Vagina (tissue), 2 donors: ENCODE data around the gene MS4A15. TPM values are rescaled to one million over a fixed set of nuclear protein-coding genes. Genes with fewer than 3 reads are reported as not detected.

ENCODE experiments used
- DNase-seq, 2 donors: peaks; one replicate each; pipeline ENCODE4 v3.0.0-alpha.2; 2017; ENCODE audit errors: extremely low spot score in 2 of 2
- H3K27ac ChIP-seq: fragments of 200-600 bp; sonication (generic); one replicate; pipeline ENCODE4 v1.5.1; 2019
- H3K27me3 ChIP-seq: fragments of 200-600 bp; sonication (generic); one replicate; pipeline ENCODE4 v1.5.1; 2019
- H3K36me3 ChIP-seq, 2 donors: fragments of 200-600 bp; sonication (generic); one replicate each; pipeline ENCODE4 v1.5.1; 2017 to 2019
- H3K4me1 ChIP-seq: fragments of 200-600 bp; sonication (generic); one replicate; pipeline ENCODE4 v1.5.1; 2019
- H3K4me3 ChIP-seq, 2 donors: fragments of 200-600 bp; sonication (generic); 1 replicate in 1 of 2; 2 replicates in 1 of 2; pipeline ENCODE4 v1.5.1; 2016 to 2019
- H3K9me3 ChIP-seq: fragments of 200-600 bp; sonication (generic); one replicate; pipeline ENCODE4 v1.5.1; 2019
- POLR2A ChIP-seq, 2 donors: fragments of 450-650 bp; IDR thresholded peaks; one replicate each; pipeline ENCODE4 v1.6.1; 2017; ENCODE audit warnings: antibody characterized with exemption in 2 of 2, mild to moderate bottlenecking in 2 of 2, moderate library complexity in 2 of 2
- POLR2AphosphoS5 ChIP-seq, 2 donors: sonication (generic); formaldehyde crosslinking; IDR thresholded peaks; one replicate each; pipeline ENCODE4 v1.9.0; 2017; ENCODE audit warnings: antibody characterized with exemption in 2 of 2, mild to moderate bottlenecking in 2 of 2, low read depth in 1 of 2; ENCODE audit not compliant: insufficient read depth in 1 of 2
- intact Hi-C: fragments of 100-400 bp; cut with DNase I; formaldehyde crosslinking; loops from one replicate; pipeline ENCODE4 v1.15.1; 2023
- total RNA-seq: library from RNA; depleted of rRNA; stranded (reverse); fragments of >200 nt; gene quantifications from one replicate; pipeline ENCODE4 v1.2.3, GENCODE V29; 2016
- TF ChIP-seq, protein P1 (sequence below), 3 experiments: fragments of 450-650 bp in 2 of 3; fragments of 200-600 bp in 1 of 3; sonication (generic) in 1 of 3; IDR thresholded peaks; one replicate each; pipeline ENCODE4 v1.5.1; 2017 to 2019; ENCODE audit warnings: antibody characterized with exemption in 3 of 3, mild to moderate bottlenecking in 2 of 3, moderate library complexity in 2 of 3

MS4A15 gene
- total RNA-seq, 1 donor from 2014 or later = not detected

DNA sequence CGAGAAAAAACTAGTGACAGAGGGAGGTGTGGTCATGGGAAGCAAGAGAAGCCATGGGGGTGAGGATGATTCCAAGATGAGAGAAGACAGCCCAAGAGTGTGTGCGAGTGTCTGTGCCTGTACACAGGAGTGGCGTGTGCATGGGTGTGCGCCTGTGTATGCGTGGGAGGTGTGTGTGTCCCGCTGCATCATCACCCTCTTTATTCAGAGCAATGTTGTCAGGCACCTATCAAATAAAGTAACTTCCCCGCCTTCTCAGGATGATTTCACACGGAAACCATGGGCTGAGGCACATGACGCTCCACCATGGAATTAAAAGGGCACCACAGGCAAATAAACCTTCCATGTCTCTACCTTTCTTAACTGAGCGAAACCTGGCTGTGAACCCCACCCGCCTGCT is 53.0 kb downstream of the MS4A15 start:
- DNase-seq = no peak
- Histone ChIP-seq H3K27ac (no peak overlapping the region), H3K4me3 (no peak overlapping the region), H3K9me3 (no peaks in the 10 kb centered on the region), H3K27me3 (no peaks in the 10 kb centered on the region), H3K4me1 (no peaks in the 10 kb centered on the region), H3K36me3 (no peaks in the 10 kb centered on the region)
- intact Hi-C loops = no loop called here
- TF ChIP-seq POLR2AphosphoS5 (IDR thresholded peaks at IDR 0.05; ENCODE audit: insufficient read depth in 1 of 2, low read depth in 1 of 2) = no peak
- TF ChIP-seq POLR2A (IDR thresholded peaks at IDR 0.05) = no peak
- TF ChIP-seq, protein P1, sequence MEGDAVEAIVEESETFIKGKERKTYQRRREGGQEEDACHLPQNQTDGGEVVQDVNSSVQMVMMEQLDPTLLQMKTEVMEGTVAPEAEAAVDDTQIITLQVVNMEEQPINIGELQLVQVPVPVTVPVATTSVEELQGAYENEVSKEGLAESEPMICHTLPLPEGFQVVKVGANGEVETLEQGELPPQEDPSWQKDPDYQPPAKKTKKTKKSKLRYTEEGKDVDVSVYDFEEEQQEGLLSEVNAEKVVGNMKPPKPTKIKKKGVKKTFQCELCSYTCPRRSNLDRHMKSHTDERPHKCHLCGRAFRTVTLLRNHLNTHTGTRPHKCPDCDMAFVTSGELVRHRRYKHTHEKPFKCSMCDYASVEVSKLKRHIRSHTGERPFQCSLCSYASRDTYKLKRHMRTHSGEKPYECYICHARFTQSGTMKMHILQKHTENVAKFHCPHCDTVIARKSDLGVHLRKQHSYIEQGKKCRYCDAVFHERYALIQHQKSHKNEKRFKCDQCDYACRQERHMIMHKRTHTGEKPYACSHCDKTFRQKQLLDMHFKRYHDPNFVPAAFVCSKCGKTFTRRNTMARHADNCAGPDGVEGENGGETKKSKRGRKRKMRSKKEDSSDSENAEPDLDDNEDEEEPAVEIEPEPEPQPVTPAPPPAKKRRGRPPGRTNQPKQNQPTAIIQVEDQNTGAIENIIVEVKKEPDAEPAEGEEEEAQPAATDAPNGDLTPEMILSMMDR (IDR thresholded peaks at IDR 0.05) = no peak

DNA sequence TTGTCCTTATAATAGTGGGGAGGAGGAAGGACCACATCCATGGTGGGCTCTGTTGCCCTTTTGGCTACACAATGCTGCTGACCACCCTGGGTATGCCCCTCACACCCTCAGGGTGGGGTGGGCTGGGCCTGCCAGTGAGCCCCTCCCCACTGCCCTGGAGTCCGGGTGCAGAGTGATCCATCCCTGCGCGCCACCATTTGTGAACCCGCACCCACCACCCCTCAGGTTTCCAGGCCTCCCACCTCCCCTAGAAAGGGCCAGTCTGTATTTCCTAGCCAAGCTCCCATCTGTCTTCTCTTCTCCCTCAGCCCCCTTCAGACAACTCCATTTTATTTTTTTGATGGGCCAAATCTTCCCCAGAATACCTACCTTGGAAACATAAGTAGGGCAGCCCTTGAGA is 53.5 kb downstream of the MS4A15 start:
- Histone ChIP-seq H3K27me3 (no peaks in the 10 kb centered on the region), H3K4me3 (no peak overlapping the region), H3K27ac (no peak overlapping the region), H3K4me1 (no peaks in the 10 kb centered on the region), H3K36me3 (no peaks in the 10 kb centered on the region), H3K9me3 (no peaks in the 10 kb centered on the region)
- DNase-seq = no peak
- TF ChIP-seq, protein P1 (IDR thresholded peaks at IDR 0.05) = no peak
- no peak for TF ChIP-seq POLR2A (IDR thresholded peaks at IDR 0.05)
- intact Hi-C loops = no loop called here

DNA sequence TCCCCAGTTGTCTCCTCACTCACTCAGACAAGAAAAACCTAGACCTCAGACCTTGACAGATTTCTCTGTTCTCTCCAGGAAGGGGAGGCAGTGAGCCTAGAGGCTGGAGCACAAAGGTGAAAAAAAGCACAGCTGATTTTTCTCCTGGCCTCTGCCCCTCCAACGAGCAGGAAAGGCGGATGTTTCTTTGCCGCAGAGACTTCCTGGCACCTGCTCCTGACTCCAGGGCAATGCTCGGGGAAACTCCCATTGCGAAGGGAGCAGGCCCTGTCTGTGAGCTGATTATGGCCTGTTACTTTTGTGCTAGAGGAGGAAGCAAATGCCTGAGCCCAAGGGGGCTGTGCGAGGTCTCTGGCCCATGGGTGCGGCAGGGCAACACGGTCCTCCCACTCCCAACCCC is 53.9 kb downstream of the MS4A15 start:
- Histone ChIP-seq H3K9me3 (no peaks in the 10 kb centered on the region), H3K27me3 (no peaks in the 10 kb centered on the region), H3K36me3 (no peaks in the 10 kb centered on the region), H3K4me1 (no peaks in the 10 kb centered on the region), H3K27ac (no peak overlapping the region), H3K4me3 (no peak overlapping the region)
- DNase-seq = no peak
- TF ChIP-seq, protein P1 (IDR thresholded peaks at IDR 0.05) = no peak
- TF ChIP-seq POLR2AphosphoS5 (IDR thresholded peaks at IDR 0.05; ENCODE audit: insufficient read depth in 1 of 2, low read depth in 1 of 2) = peak in 1 of 2 donors; percentile 14
- intact Hi-C loops = no loop called here

DNA sequence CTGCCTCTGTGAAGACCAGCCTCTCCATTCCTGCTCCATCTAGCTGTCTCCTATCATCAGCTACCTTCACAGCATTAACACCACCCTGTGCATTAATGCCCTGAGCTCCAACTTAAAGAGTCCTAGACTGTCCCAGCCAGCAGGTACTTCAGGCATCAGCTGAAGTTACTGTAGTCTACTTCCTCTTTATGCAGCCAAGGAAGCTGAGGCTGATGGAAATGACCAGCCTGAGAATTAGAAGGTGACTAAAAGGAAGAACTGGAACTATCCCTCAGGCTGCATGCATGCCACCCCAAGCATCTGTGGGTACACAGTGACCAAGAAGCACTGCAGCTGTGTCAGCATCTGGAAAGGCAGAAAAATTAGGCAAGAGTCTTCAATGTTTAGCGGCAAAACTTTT is 56.7 kb downstream of the MS4A15 start:
- intact Hi-C loops = no loop called here
- H3K4me1 ChIP-seq = no peaks in the 10 kb centered on the region
- H3K27ac ChIP-seq = no peak overlapping the region
- H3K9me3 ChIP-seq = peaks cover 8% of the 10 kb centered on the region
- TF ChIP-seq, protein P1 (IDR thresholded peaks at IDR 0.05) = no peak
- TF ChIP-seq POLR2AphosphoS5 (IDR thresholded peaks at IDR 0.05; ENCODE audit: insufficient read depth in 1 of 2, low read depth in 1 of 2) (no peak), POLR2A (IDR thresholded peaks at IDR 0.05) (no peak)
- DNase-seq = no peak
- H3K36me3 ChIP-seq = no peaks in the 10 kb centered on the region
- no peak overlapping the region for H3K4me3 ChIP-seq
- no peaks in the 10 kb centered on the region for H3K27me3 ChIP-seq

DNA sequence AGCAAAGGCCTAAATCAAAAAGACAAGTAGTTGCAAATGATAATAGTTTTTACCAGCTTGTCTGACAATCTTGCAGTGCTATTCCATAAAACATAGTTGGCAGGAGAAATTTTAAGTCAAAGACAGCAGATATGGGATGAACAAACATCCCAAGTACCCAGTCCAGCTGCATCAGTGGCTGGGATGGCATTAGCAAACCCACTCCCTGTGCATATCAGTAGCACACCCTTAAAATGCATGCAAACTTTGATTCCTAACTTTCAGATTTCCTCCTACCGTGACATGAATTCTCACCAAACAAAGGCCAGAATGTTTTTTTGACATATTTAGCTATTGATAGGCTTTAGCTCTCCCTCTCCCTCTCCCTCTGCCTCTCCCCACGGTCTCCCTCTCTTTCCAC is 57.4 kb downstream of the MS4A15 start:
- H3K9me3 ChIP-seq = peaks cover 8% of the 10 kb centered on the region
- no peak overlapping the region for H3K4me3 ChIP-seq
- intact Hi-C loops = no loop called here
- TF ChIP-seq, protein P1 (IDR thresholded peaks at IDR 0.05) = no peak
- TF ChIP-seq POLR2AphosphoS5 (IDR thresholded peaks at IDR 0.05; ENCODE audit: insufficient read depth in 1 of 2, low read depth in 1 of 2) = no peak
- TF ChIP-seq POLR2A (IDR thresholded peaks at IDR 0.05) = no peak
- H3K36me3 ChIP-seq = no peaks in the 10 kb centered on the region
- H3K27me3 ChIP-seq = no peaks in the 10 kb centered on the region
- DNase-seq = no peak
- no peak overlapping the region for H3K27ac ChIP-seq
- H3K4me1 ChIP-seq = no peaks in the 10 kb centered on the region
